A549 (cell line): ENCODE data around the gene MACROD1. TPM values are rescaled to one million over a fixed set of nuclear protein-coding genes. Genes with fewer than 3 reads are reported as not detected.
A peak's percentile ranks its signal among the peaks of the same experiment; 100 is the strongest.

ENCODE experiments used
- ATAC-seq, 2 experiments: fragments of 200-7000 bp in 1 of 2; fragments of >200 bp in 1 of 2; cut with Nextera tagmentation in 1 of 2; cut with Tn5 transposase in 1 of 2; 3 replicates each; pipeline versions ENCODE4 v1.8.0 to v1.9.1; 2018 to 2020; ENCODE audit warnings: mild to moderate bottlenecking in 1 of 2, moderate library complexity in 1 of 2
- CTCF ChIA-PET: fragments of 300-600 bp; sonication (Branson Sonifier 250); formaldehyde crosslinking; extraction: SDS; loops from one replicate; lab custom pipeline; 2021; ENCODE audit warnings: antibody characterized with exemption, inconsistent platforms; lab: Yijun Ruan, JAX
- POLR2A ChIA-PET: fragments of 350-600 bp; formaldehyde crosslinking; extraction: SDS; loops from one replicate; lab custom pipeline; 2021; ENCODE audit warnings: antibody characterized with exemption, inconsistent platforms; lab: Yijun Ruan, JAX
- DNase-seq, 2 experiments: peaks; one replicate each; pipeline versions ENCODE4 v3.0.0 to v3.0.0-alpha.2; 2011 to 2016; ENCODE audit warnings: low read depth in 1 of 2, low spot score in 1 of 2
- FAIRE-seq: peaks from 2 replicates; lab custom pipeline; 2011; peaks lifted over from hg19 to GRCh38; lab: Jason Lieb, UNC
- H3K27ac ChIP-seq, 2 experiments: fragments of >200 bp; sonication (Bioruptor Twin); formaldehyde crosslinking; 3 replicates each; pipeline ENCODE4 v1.5.1; 2016 to 2017
- H3K4me1 ChIP-seq: fragments of >200 bp; sonication (Bioruptor Twin); formaldehyde crosslinking; 3 replicates; pipeline ENCODE4 v1.6.1; 2016
- H3K4me2 ChIP-seq: fragments of >200 bp; sonication (Bioruptor Twin); formaldehyde crosslinking; 3 replicates; pipeline ENCODE4 v1.6.1; 2016
- H3K4me3 ChIP-seq: fragments of >200 bp; sonication (Bioruptor Twin); formaldehyde crosslinking; 3 replicates; pipeline ENCODE4 v1.5.1; 2016
- H3K9me3 ChIP-seq: fragments of >200 bp; sonication (Bioruptor Twin); formaldehyde crosslinking; 3 replicates; pipeline ENCODE4 v1.6.1; 2016
- BHLHE40 ChIP-seq: IDR thresholded peaks from 2 replicates; pipeline ENCODE4 v1.6.1; 2012; ENCODE audit warnings: low read depth, low read length, inconsistent platforms
- CBX8 ChIP-seq: fragments of 200-600 bp; sonication (generic); IDR thresholded peaks from 2 replicates; pipeline ENCODE4 v1.6.1; 2016
- CHD4 ChIP-seq: fragments of 200-600 bp; sonication (generic); IDR thresholded peaks from 2 replicates; pipeline ENCODE4 v1.6.1; 2016; ENCODE audit warnings: antibody characterized with exemption, mild to moderate bottlenecking, borderline replicate concordance
- E2F6 ChIP-seq: IDR thresholded peaks from 2 replicates; pipeline ENCODE4 v1.6.1; 2012; ENCODE audit warnings: low read depth, borderline replicate concordance
- EHF ChIP-seq: fragments of 250-450 bp; sonication (Bioruptor Pico); IDR thresholded peaks from 2 replicates; pipeline ENCODE4 v1.5.0; 2020; ENCODE audit warnings: mild to moderate bottlenecking
- ELK1 ChIP-seq: fragments of 150-350 bp; IDR thresholded peaks from 2 replicates; pipeline ENCODE4 v1.6.1; 2014; ENCODE audit warnings: low read depth, mild to moderate bottlenecking, low read length
- FOSB ChIP-seq: fragments of 250-450 bp; sonication (Bioruptor Pico); IDR thresholded peaks from 2 replicates; pipeline ENCODE4 v1.5.0; 2020; ENCODE audit warnings: mild to moderate bottlenecking, moderate library complexity
- FOXS1 ChIP-seq: fragments of 250-450 bp; sonication (Bioruptor Pico); IDR thresholded peaks from 2 replicates; pipeline ENCODE4 v1.5.0; 2020; ENCODE audit warnings: mild to moderate bottlenecking, moderate library complexity
- GATA3 ChIP-seq: IDR thresholded peaks from 2 replicates; pipeline ENCODE4 v1.6.1; 2012; ENCODE audit warnings: borderline replicate concordance
- HOXB13 ChIP-seq: fragments of 250-450 bp; sonication (Bioruptor Pico); IDR thresholded peaks from 2 replicates; pipeline ENCODE4 v1.5.0; 2020; ENCODE audit warnings: low read depth, mild to moderate bottlenecking, moderate library complexity
- KDM1A ChIP-seq: fragments of 200-600 bp; sonication (generic); IDR thresholded peaks from 2 replicates; pipeline ENCODE4 v1.6.1; 2016; ENCODE audit warnings: low read depth, mild to moderate bottlenecking
- MAZ ChIP-seq: fragments of 150-350 bp; IDR thresholded peaks from 2 replicates; pipeline ENCODE4 v1.6.1; 2014; ENCODE audit warnings: antibody characterized with exemption, low read depth, low read length, borderline replicate concordance
- NPAS2 ChIP-seq: fragments of 250-450 bp; sonication (Bioruptor Pico); IDR thresholded peaks from 2 replicates; pipeline ENCODE4 v1.8.0; 2022; ENCODE audit warnings: mild to moderate bottlenecking, moderate library complexity, borderline replicate concordance
- NR3C1 ChIP-seq: fragments of >200 bp; sonication (Bioruptor Twin); formaldehyde crosslinking; IDR thresholded peaks from 3 replicates; pipeline ENCODE4 v1.6.1; 2017
- POLR2A ChIP-seq: IDR thresholded peaks from 2 replicates; pipeline ENCODE4 v1.6.1; 2012; ENCODE audit warnings: mild to moderate bottlenecking, low read length
- POLR2AphosphoS2 ChIP-seq: conservative IDR thresholded peaks from 2 replicates; pipeline ENCODE4 v1.6.1; 2012; ENCODE audit warnings: low read length, improper control_type of control experiment, inconsistent platforms
- RARB ChIP-seq: fragments of 250-450 bp; sonication (Bioruptor Pico); IDR thresholded peaks from 2 replicates; pipeline ENCODE4 v1.8.0; 2021; ENCODE audit warnings: mild to moderate bottlenecking, moderate library complexity
- RCOR1 ChIP-seq: fragments of 150-350 bp; IDR thresholded peaks from 2 replicates; pipeline ENCODE4 v1.6.1; 2014; ENCODE audit warnings: antibody characterized with exemption, low read length, low read depth
- SREBF2 ChIP-seq: fragments of 450-650 bp; IDR thresholded peaks from 2 replicates; pipeline ENCODE4 v1.6.1; 2014; ENCODE audit warnings: mild to moderate bottlenecking, moderate library complexity
- TP53 ChIP-seq: fragments of 250-450 bp; sonication (Bioruptor Pico); IDR thresholded peaks from 2 replicates; pipeline ENCODE4 v1.5.0; 2021; ENCODE audit warnings: mild to moderate bottlenecking, moderate library complexity
- ZC3H11A ChIP-seq: fragments of 450-650 bp; IDR thresholded peaks from 2 replicates; pipeline ENCODE4 v1.6.1; 2014; ENCODE audit warnings: antibody characterized with exemption, mild to moderate bottlenecking
- ZSCAN20 ChIP-seq: fragments of 250-450 bp; sonication (Bioruptor Pico); IDR thresholded peaks from 2 replicates; pipeline ENCODE4 v1.8.0; 2022; ENCODE audit warnings: mild to moderate bottlenecking, moderate library complexity
- WGBS: methylation state at CpG from one replicate; pipeline ENCODE4 v1.1.6; 2017; ENCODE audit errors: missing lambda C conversion rate; 5-methylcytosine and 5-hydroxymethylcytosine counted together
- polyA plus RNA-seq, 4 experiments: library from polyadenylated mRNA; depleted of rRNA in 3 of 4; stranded (reverse); fragments of >200 nt; fragmentation: RNase III in 1 of 4; extraction: RNeasy Plus Mini Kit Qiagen cat#74134 plus additional on column Dnase treatment in 1 of 4; gene quantifications; 2 replicates in 3 of 4; 3 replicates in 1 of 4; pipeline ENCODE4 v1.2.3, GENCODE V29; 2011 to 2017
- TF ChIP-seq, protein P1 (sequence below): fragments of >200 bp; sonication (Bioruptor Twin); formaldehyde crosslinking; IDR thresholded peaks from 3 replicates; pipeline ENCODE4 v1.5.1; 2016
- TF ChIP-seq, protein P2 (sequence below): fragments of >200 bp; sonication (Bioruptor Twin); formaldehyde crosslinking; IDR thresholded peaks from 2 replicates; pipeline ENCODE4 v1.6.1; 2016
- TF ChIP-seq, protein P3 (sequence below): fragments of 450-650 bp; IDR thresholded peaks from 2 replicates; pipeline ENCODE4 v1.6.1; 2014; ENCODE audit warnings: antibody characterized with exemption

The MACROD1 gene
- polyA plus RNA-seq, 2 of the 4 experiments (the other 2 are of a cell fraction), result 15.1 to 16.6 TPM

DNA sequence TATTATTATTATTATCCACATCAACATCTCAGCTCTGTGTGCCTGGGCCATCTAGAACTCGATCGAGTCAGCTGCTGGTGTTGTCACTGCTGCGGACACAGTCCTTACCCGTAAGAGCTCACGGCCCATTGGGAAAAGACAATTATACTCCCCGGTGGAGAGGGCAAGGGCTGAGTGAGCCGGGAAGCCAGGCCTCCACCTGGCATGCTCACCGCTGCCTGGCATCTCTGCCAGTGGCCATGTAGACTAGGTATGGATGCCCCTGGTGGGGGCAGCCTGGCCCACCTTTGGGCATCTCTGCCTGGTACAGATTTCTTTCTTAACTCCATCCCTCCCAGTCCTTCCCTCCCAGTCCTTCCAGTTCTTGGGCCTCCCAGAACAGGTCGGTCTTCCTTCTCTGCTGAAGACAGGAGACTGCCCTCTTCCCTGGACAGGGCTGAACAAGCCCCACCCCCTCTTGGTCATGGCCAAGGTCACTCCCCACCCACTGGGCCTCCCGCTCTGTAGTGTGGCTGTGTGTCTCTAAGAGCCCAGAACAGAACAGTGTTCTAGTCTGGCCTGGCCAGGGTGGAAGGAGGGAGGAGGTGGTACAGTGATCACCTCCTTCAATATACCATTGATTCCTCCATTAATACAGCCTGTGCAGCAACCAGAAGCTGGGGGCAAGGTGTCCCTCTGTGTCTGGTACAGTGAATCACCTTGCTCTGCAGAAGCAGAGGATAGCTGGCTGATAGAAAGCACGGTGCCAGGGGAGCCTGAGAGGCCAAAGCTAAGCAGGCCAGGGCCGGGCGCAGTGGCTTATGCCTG lies 72.5 kb downstream of the MACROD1 start (continued):
- TF ChIP-seq, protein P1, sequence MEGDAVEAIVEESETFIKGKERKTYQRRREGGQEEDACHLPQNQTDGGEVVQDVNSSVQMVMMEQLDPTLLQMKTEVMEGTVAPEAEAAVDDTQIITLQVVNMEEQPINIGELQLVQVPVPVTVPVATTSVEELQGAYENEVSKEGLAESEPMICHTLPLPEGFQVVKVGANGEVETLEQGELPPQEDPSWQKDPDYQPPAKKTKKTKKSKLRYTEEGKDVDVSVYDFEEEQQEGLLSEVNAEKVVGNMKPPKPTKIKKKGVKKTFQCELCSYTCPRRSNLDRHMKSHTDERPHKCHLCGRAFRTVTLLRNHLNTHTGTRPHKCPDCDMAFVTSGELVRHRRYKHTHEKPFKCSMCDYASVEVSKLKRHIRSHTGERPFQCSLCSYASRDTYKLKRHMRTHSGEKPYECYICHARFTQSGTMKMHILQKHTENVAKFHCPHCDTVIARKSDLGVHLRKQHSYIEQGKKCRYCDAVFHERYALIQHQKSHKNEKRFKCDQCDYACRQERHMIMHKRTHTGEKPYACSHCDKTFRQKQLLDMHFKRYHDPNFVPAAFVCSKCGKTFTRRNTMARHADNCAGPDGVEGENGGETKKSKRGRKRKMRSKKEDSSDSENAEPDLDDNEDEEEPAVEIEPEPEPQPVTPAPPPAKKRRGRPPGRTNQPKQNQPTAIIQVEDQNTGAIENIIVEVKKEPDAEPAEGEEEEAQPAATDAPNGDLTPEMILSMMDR, result no peak
- TF ChIP-seq ZC3H11A (no peak), RCOR1 (no peak), FOSB (CRISPR knock-in tag) (no peak)
- TF ChIP-seq, all 56 proteins: peak for 0

- ChIA-PET CTCF (no interaction called here), POLR2A (no interaction called here)
- Histone ChIP-seq H3K4me2 (no peak overlapping the region), H3K4me1 (peaks cover 58% of the 10 kb centered on the region), H3K4me3 (no peak overlapping the region), H3K9me3 (no peaks in the 10 kb centered on the region), H3K27ac (peak overlapping the region; percentile 91 to 95; a peak in 3 of 6 replicates)
- 76% methylated on average over 8 of the region's 8 CpGs for WGBS
- TF ChIP-seq FOXS1 (CRISPR knock-in tag) (no peak), NR3C1 (no peak)
- FAIRE-seq (no peak), DNase-seq (no peak), ATAC-seq (no peak)
These were observed 73.2 kb downstream of the MACROD1 start for GRCh38 chr11:64092761-64093136.

DNA sequence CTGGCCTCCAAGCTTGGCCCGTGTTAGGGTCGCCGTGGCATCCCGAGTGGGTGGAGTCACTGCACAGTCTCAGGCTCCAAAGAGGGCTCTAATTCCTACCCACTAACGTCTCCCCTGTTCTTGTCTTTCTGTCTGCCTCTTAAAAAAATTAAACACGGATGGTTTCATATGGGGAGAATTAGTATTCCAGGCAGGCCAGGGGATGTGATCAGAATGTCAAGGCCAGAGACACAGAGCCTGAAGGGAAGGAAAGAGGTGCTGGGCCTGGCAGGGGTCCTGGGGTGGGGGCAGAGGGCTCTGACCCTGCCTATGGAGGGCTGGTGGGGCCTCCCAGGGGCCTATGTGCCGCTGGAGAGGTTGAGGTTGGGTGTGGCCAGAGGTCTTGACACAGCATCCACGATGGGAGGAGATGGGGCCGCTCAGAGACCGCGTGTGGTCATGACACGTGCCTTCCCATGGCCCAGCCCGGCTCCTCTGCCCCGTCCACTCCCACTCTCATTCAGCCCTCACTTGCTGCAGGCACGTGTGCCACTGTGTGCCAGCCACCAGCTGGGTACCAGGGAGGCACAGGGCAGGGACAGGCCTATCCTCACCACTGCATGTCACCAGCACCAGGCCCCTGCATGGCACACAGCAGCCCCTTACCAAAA lies 73.7 kb downstream of the MACROD1 start:
- Histone ChIP-seq H3K4me3 (no peak overlapping the region), H3K4me2 (peak overlapping the region; percentile 81), H3K9me3 (no peaks in the 10 kb centered on the region), H3K27ac (peak overlapping the region; percentile 91 to 95), H3K4me1 (peaks cover 58% of the 10 kb centered on the region)
- FAIRE-seq, result no peak
- TF ChIP-seq GATA3 (no peak), POLR2A (no peak), ZSCAN20 (CRISPR knock-in tag) (no peak), TP53 (CRISPR knock-in tag) (no peak), EHF (CRISPR knock-in tag) (no peak), FOSB (CRISPR knock-in tag) (no peak), BHLHE40 (no peak), HOXB13 (CRISPR knock-in tag) (no peak), ELK1 (no peak), CBX8 (no peak), MAZ (no peak), RARB (no peak), POLR2AphosphoS2 (no peak), E2F6 (no peak), CHD4 (no peak), NPAS2 (no peak), SREBF2 (no peak), KDM1A (no peak)
- TF ChIP-seq, protein P2, sequence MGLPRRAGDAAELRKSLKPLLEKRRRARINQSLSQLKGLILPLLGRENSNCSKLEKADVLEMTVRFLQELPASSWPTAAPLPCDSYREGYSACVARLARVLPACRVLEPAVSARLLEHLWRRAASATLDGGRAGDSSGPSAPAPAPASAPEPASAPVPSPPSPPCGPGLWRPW, result no peak
- TF ChIP-seq, protein P3, sequence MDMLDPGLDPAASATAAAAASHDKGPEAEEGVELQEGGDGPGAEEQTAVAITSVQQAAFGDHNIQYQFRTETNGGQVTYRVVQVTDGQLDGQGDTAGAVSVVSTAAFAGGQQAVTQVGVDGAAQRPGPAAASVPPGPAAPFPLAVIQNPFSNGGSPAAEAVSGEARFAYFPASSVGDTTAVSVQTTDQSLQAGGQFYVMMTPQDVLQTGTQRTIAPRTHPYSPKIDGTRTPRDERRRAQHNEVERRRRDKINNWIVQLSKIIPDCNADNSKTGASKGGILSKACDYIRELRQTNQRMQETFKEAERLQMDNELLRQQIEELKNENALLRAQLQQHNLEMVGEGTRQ, result no peak
- no peak for DNase-seq
- POLR2A ChIA-PET, result interaction anchor here (0.9 kb wide), 1 partner anchor 9 kb away, joined by 3 read pairs; no protein-coding TSS in a partner anchor
- CTCF ChIA-PET, result interaction anchor here (1.1 to 1.4 kb wide), 3 partner anchors 40 to 57 kb away, joined by 3 to 5 read pairs (median 4); no protein-coding TSS in a partner anchor
- 90% methylated on average over 15 of the region's 15 CpGs for WGBS
- no peak for ATAC-seq
